Keratinocyte (primary cell): ENCODE data around the gene SYT9. TPM values are rescaled to one million over a fixed set of nuclear protein-coding genes. Genes with fewer than 3 reads are reported as not detected.

Experiments used
- DNase-seq: peaks from one replicate; pipeline ENCODE4 v3.0.0-alpha.2; 2011; ENCODE audit warnings: low read depth, missing footprints, low spot score
- FAIRE-seq: peaks from 2 replicates; lab custom pipeline; 2011; peaks lifted over from hg19 to GRCh38; lab: Jason Lieb, UNC
- H2AFZ ChIP-seq: 2 replicates; pipeline ENCODE4 v1.6.0; 2012; ENCODE audit warnings: low read length, control low read depth, inconsistent platforms; ENCODE audit not compliant: control insufficient read depth
- H3K27ac ChIP-seq: 2 replicates; pipeline ENCODE4 v1.5.1; 2011; ENCODE audit warnings: low read length; ENCODE audit not compliant: control insufficient read depth, insufficient read depth
- H3K27me3 ChIP-seq: 3 replicates; pipeline ENCODE4 v1.6.0; 2011; ENCODE audit warnings: low read length; ENCODE audit not compliant: control insufficient read depth, insufficient read depth; ENCODE audit errors: extremely low read depth
- H3K36me3 ChIP-seq, 2 experiments: 2 replicates in 1 of 2; 3 replicates in 1 of 2; pipeline ENCODE4 v1.5.1; 2011; ENCODE audit warnings: low read length in 2 of 2, mild to moderate bottlenecking in 1 of 2; ENCODE audit not compliant: control insufficient read depth in 2 of 2, insufficient read depth in 2 of 2; ENCODE audit errors: extremely low read depth in 1 of 2
- H3K4me1 ChIP-seq: 3 replicates; pipeline ENCODE4 v1.5.1; 2011; ENCODE audit warnings: low read length; ENCODE audit not compliant: control insufficient read depth, insufficient read depth; ENCODE audit errors: extremely low read depth
- H3K4me2 ChIP-seq: 3 replicates; pipeline ENCODE4 v1.6.0; 2011; ENCODE audit warnings: low read depth, low read length; ENCODE audit not compliant: control insufficient read depth, insufficient read depth; ENCODE audit errors: extremely low read depth
- H3K4me3 ChIP-seq, 3 experiments: fragments of 200-600 bp in 1 of 3; sonication (generic) in 1 of 3; 2 replicates in 2 of 3; 3 replicates in 1 of 3; pipeline ENCODE4 v1.5.1; 2011 to 2016; ENCODE audit warnings: low read length in 3 of 3, mild to moderate bottlenecking in 3 of 3, control low read depth in 2 of 3, inconsistent platforms in 1 of 3, low read depth in 1 of 3, mixed read lengths in 1 of 3, mixed run types in 1 of 3, moderate library complexity in 1 of 3; ENCODE audit not compliant: control insufficient read depth in 2 of 3, insufficient read depth in 2 of 3; ENCODE audit errors: extremely low read depth in 1 of 3
- H3K79me2 ChIP-seq: 2 replicates; pipeline ENCODE4 v1.6.0; 2012; ENCODE audit warnings: low read length; ENCODE audit not compliant: control insufficient read depth, insufficient read depth
- H3K9ac ChIP-seq: 3 replicates; pipeline ENCODE4 v1.6.0; 2011; ENCODE audit warnings: low read length; ENCODE audit not compliant: control insufficient read depth, insufficient read depth; ENCODE audit errors: extremely low read depth
- H3K9me1 ChIP-seq: 3 replicates; pipeline ENCODE4 v1.6.0; 2011; ENCODE audit warnings: low read length; ENCODE audit not compliant: control insufficient read depth, insufficient read depth; ENCODE audit errors: extremely low read depth
- H3K9me3 ChIP-seq: 2 replicates; pipeline ENCODE4 v1.5.1; 2012; ENCODE audit warnings: low read depth, low read length; ENCODE audit not compliant: control insufficient read depth
- H4K20me1 ChIP-seq: 3 replicates; pipeline ENCODE4 v1.6.0; 2011; ENCODE audit warnings: low read length; ENCODE audit not compliant: control insufficient read depth, insufficient read depth; ENCODE audit errors: extremely low read depth
- EZH2 ChIP-seq: IDR thresholded peaks from one replicate; pipeline ENCODE4 v1.6.1; 2012; ENCODE audit warnings: inconsistent platforms, mild to moderate bottlenecking, low read length, moderate library complexity
- dilution Hi-C: fragments of 300-500 bp; cut with MboI; formaldehyde crosslinking; loops from one replicate; pipeline ENCODE4 v1.7.0; 2020; ENCODE audit warnings: low sequenced_read_pairs; ENCODE audit not compliant: extremely low pct_ligation_motif_present
- polyA plus RNA-seq, 5 experiments: library from polyadenylated mRNA; depleted of rRNA in 3 of 5; stranded (reverse) in 3 of 5; stranded (forward) in 1 of 5; unstranded in 1 of 5; fragments of >200 nt; gene quantifications; 1 replicate in 1 of 5; 2 replicates in 3 of 5; 3 replicates in 1 of 5; pipeline versions ENCODE4 v1.2.1 to v1.2.3, GENCODE V29; 2011 to 2012; ENCODE audit warnings: missing spikeins in 2 of 5, low read depth in 1 of 5, low replicate concordance in 1 of 5
- TF ChIP-seq, protein P1 (sequence below), 3 experiments: IDR thresholded peaks in 1 of 3; conservative IDR thresholded peaks in 1 of 3; optimal IDR thresholded peaks in 1 of 3; 2 replicates in 2 of 3; 3 replicates in 1 of 3; pipeline versions ENCODE3 to v1.5.1; 2011; ENCODE audit warnings: low read length in 3 of 3, mild to moderate bottlenecking in 3 of 3, moderate library complexity in 2 of 3, control low read depth in 1 of 3, inconsistent platforms in 1 of 3; ENCODE audit not compliant: insufficient read depth in 2 of 3; ENCODE audit errors: extremely low read depth in 1 of 3

The SYT9 gene
- polyA plus RNA-seq, 1 donor (not counting 4 experiments of a cell fraction or from before 2014, with no cell fraction given): not detected

DNA sequence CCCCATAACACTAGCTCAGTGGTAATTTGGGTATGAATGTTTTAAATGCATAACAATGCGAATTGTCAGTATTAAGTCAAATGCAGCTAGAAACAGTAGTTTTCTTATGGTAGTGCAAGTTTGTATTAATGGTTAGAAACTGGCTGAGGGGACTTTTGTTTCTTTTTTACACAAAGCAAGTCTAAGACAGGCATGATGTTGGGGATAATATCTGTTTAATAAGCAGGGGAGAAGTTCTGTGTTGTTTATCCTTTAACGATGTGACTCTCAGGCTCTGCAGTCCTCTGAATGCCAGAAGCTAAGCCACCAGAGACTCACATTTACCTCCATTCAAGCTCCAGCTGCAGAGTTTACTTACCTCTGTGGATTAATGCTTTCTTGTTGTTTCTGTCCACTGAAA, 67.8 kb downstream of the SYT9 start:
- H3K27me3 ChIP-seq: no peaks in the 10 kb centered on the region
- no peaks in the 10 kb centered on the region for H3K9me3 ChIP-seq
- no peaks in the 10 kb centered on the region for H3K4me1 ChIP-seq
- no peak for TF ChIP-seq EZH2
- TF ChIP-seq, protein P1, sequence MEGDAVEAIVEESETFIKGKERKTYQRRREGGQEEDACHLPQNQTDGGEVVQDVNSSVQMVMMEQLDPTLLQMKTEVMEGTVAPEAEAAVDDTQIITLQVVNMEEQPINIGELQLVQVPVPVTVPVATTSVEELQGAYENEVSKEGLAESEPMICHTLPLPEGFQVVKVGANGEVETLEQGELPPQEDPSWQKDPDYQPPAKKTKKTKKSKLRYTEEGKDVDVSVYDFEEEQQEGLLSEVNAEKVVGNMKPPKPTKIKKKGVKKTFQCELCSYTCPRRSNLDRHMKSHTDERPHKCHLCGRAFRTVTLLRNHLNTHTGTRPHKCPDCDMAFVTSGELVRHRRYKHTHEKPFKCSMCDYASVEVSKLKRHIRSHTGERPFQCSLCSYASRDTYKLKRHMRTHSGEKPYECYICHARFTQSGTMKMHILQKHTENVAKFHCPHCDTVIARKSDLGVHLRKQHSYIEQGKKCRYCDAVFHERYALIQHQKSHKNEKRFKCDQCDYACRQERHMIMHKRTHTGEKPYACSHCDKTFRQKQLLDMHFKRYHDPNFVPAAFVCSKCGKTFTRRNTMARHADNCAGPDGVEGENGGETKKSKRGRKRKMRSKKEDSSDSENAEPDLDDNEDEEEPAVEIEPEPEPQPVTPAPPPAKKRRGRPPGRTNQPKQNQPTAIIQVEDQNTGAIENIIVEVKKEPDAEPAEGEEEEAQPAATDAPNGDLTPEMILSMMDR (optimal IDR thresholded peaks at IDR 0.05 in 1 of 3, IDR thresholded peaks at IDR 0.05 in 1 of 3, conservative IDR thresholded peaks at IDR 0.05 in 1 of 3; ENCODE audit: extremely low read depth in 1 of 3, insufficient read depth in 2 of 3, low read length in 3 of 3): no peak
- no peak overlapping the region for H3K9ac ChIP-seq
- no peak overlapping the region for H3K27ac ChIP-seq
- DNase-seq (no peak), FAIRE-seq (no peak)
- H4K20me1 ChIP-seq: no peaks in the 10 kb centered on the region
- no peak overlapping the region for H3K4me2 ChIP-seq
- H2AFZ ChIP-seq: no peak overlapping the region
- H3K4me3 ChIP-seq: no peak overlapping the region
- H3K79me2 ChIP-seq: no peaks in the 10 kb centered on the region
- H3K9me1 ChIP-seq: no peaks in the 10 kb centered on the region
- dilution Hi-C loops: no loop called here
- H3K36me3 ChIP-seq: no peaks in the 10 kb centered on the region

DNA sequence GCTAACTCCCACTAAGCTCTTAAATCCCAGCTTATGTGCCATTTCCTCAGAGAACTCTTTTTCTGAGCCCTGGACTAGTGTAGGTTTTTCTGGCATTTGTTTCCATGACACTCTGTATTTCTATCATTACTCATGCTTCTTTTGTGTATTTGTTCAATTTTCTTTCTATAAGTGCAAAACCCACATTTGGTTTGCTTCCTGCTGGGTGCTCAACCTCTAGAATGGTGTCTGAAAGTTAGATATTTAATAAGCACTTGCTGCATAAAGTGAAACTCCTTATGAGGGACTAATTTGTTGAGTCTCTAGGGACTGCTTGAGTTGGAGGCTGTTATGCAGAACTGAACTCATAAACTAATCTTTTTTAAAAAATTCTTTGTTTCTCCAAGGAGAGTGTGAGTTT, 68.6 kb downstream of the SYT9 start:
- Histone ChIP-seq H3K4me2 (no peak overlapping the region), H3K27me3 (no peaks in the 10 kb centered on the region), H2AFZ (no peak overlapping the region), H3K9ac (no peak overlapping the region), H3K4me1 (no peaks in the 10 kb centered on the region), H3K9me3 (no peaks in the 10 kb centered on the region), H3K79me2 (no peaks in the 10 kb centered on the region), H4K20me1 (no peaks in the 10 kb centered on the region), H3K4me3 (no peak overlapping the region), H3K36me3 (no peaks in the 10 kb centered on the region), H3K27ac (no peak overlapping the region), H3K9me1 (no peaks in the 10 kb centered on the region)
- FAIRE-seq: no peak
- dilution Hi-C loops: no loop called here
- DNase-seq: no peak
- TF ChIP-seq EZH2: no peak
- TF ChIP-seq, protein P1 (optimal IDR thresholded peaks at IDR 0.05 in 1 of 3, IDR thresholded peaks at IDR 0.05 in 1 of 3, conservative IDR thresholded peaks at IDR 0.05 in 1 of 3; ENCODE audit: extremely low read depth in 1 of 3, insufficient read depth in 2 of 3, low read length in 3 of 3): no peak
